ACHN (cell line): Measurements from ENCODE around the gene SHC3.
A peak's percentile ranks its signal among the peaks of the same experiment; 100 is the strongest.

ENCODE experiments used
- DNase-seq: peaks from one replicate; pipeline ENCODE4 v3.0.0-alpha.2; 2015
- in situ Hi-C: cut with HindIII; loops from 2 replicates; pipeline ENCODE4 v1.10.0; 2017; ENCODE audit warnings: low sequenced_read_pairs, low pct_ligation_motif_present, low pct_unique_long_range_greater_than_20kb

Gene SHC3

DNA sequence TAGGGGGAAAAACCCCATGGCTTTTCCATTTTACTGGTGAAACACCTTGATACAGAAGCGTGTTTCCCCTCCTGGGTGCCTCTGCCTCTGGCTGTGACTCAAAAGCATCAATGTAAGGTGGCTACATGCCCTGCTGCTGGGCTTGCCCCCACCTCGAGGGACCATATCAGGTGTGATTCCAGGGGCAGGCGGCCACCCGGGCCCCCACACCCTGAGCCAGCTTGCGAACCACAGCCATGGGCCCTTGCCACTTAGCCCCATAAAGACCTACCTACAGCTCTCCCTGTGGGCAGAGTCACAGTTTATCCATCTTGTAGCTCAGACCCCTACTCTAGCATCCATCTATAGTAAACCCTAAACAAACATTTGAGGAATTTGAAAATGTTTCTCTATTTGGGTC, 10.8 kb downstream of the SHC3 start:
- in situ Hi-C loops: no loop called here
- DNase-seq: no peak

DNA sequence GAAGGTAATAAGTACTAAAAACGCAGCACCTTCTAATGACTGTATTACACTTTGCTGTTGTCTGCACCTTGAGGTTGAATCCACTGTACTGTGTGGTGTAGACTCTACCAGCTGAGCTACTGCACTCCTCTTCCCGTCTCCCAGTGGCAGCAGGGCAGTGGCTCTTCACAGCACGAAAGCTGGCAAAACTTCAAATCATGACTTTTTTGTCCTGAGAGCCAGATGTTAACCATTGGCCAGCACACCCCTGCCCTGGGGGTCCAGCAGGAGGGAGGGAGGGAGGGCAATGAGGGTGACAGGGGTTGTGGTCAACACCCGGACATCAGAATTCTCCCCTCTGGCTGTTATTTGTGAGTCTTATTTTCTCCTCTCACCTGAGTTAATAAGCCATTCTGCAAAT, 11.8 kb downstream of the SHC3 start:
- no peak for DNase-seq
- in situ Hi-C loops: no loop called here

DNA sequence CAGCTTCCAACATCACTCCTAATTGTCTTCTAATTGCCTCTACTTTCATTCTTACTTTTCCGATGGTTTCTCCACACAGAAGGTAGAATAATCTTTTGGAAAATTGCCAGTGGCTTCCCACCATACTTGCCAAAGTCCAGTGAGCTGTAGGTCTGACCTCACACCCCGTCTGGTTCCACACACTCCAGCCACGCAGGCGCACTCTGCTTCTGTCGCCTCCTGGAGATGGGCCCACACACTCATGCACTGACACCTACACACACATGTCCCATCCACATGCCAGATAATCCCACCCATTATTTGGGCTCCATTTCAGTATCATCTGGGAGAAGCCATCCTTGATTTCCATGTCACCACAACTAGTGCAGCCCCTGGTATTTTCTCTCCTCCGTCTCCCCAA, 12.7 kb downstream of the SHC3 start:
- in situ Hi-C loops: no loop called here
- DNase-seq: no peak

DNA sequence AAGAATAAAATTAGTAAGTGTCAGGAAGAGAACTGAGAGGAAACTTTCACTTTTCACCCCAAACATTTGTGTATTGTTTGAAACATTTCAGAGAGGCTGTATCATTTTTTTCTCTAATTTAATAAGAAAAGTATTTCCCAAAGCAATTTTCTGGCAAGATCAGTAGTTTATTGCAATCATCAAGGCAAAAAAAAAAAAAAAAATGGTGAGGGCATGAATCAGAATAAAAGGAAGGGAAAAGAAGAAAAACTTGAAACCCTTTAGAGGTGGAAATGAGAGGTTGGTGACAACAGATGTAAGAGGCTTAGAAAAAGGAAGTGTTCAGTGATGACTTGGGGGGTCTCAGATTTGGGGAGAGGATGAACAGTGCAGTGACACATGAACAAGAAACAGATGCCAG, 13.3 kb downstream of the SHC3 start:
- no peak for DNase-seq
- in situ Hi-C loops: no loop called here

DNA sequence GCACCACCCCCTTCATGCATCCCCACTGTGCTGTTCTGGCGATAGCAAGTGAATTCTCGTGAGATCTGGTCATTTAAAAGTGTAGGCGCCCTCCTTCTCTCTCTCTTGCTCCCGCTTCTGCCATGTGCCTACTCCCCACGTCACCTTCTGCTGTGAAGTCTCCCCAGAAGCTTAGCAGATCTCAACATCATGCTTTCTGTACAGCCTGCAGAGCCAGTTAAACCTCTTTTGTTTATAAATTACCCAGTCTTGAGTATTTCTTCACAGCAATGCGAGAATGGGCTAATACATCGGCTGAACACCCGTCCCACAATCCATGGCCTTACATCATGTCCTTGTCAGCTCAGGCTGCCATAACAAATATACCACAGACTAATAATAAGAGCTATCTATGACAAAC, 17.4 kb downstream of the SHC3 start:
- in situ Hi-C loops: no loop called here
- DNase-seq: no peak

DNA sequence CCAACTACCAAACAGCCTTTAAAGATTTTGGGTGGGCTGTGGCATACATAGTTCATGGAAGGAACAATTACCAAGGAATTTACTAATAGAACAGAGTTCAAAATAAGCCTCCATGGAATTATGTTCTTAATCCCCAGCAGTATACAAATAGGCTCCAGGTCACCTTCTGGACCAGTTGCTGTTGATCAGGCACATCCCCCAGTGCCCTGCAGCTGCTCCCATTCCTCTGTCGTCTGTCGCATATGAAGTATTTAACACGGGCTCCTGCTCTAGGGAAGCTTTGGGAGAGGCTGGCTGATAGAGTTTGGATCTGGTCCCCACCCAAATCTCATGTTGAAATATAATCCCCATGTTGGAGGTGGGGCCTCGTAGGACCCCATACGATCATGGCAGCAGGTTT, 17.8 kb downstream of the SHC3 start:
- in situ Hi-C loops: no loop called here
- no peak for DNase-seq

DNA sequence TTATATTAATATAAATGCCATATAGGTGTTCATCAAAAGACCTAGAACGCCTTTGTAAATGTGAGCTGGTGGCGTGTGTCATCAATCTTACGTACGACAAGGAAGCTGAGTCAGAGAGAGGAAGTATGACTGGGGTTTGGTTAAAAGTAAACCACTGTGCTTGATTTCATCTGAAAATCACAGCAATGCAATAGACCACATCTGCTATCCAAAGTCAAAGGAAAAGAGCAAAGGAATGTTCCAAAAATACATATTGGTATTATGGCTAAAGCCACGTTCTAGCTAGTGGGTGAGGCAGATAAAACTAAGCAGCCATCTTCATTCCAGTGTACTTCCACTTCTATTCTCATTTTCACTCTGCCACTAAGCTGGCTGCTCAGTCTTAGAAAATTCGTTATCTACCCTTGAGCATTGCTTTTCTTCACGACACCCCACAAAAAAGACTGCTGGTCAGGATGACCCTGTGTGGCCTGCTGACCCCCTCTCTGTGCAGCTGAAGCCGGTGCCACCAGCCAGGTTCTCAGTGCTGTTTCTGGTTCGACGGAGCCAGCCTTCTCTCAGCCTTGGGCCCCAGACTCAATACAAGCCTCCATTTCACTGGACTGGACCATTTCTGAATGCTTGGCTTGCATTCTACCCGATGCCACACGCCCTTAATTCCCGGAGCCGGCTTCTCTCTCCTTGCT, 23.8 kb downstream of the SHC3 start:
- in situ Hi-C loops: no loop called here
- DNase-seq: peak; percentile 90

DNA sequence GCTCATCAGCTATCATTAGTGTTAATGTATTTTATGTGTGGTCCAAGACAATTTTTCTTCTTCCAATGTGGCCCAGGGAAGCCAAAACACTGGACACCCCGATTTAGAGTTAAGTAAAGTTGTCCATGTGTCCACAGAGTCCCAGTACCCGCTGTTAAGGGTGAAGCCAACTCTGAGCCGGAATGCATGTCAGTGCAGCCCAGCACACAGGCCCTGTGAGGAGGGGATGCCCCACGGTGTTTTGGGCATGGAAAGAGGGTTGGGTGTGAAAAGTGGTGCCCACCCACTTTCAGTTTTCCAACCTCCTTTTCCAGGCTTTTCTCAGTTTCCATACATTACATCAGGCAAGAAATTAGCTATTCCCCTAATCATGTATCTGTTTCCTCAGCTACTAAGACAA, 24.4 kb downstream of the SHC3 start:
- DNase-seq: peak; percentile 75
- in situ Hi-C loops: no loop called here

DNA sequence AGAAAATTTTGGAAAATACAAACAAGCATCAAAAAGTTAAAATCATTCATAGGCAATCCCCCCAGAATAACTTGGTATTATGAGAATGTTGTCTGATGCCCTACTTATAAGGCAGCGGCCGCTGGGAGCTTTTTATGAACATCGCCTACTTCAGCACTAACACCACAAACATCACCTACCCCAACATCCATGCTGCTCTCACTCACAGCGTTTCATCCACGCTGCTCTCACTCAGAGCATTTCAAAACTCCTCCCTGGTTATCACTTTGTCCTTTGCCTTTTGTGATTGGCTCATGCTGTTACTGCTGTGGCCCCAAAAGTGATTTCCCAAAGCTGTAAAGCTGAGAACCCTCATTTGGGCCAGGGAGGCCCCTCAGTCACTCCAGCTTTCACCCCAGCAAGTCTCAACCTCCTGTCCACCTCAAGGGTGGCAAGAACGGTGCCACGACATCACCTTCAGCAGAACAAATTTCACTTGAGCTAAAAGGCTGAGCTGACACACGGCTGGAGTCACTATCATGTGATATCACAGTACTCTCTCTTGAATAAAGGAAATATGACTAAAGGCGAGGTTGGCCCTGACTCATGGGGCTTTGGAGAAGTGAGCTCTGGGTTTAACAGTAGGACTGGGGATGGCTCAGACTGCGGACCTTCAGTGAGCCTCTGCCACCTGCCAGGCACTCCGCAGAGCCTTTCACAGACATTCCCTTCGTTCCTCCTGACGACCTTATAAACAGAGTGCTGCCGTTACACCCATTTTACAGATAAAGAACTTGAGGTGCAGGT, 25.2 kb downstream of the SHC3 start:
- in situ Hi-C loops: no loop called here
- peak; percentile 87 for DNase-seq

DNA sequence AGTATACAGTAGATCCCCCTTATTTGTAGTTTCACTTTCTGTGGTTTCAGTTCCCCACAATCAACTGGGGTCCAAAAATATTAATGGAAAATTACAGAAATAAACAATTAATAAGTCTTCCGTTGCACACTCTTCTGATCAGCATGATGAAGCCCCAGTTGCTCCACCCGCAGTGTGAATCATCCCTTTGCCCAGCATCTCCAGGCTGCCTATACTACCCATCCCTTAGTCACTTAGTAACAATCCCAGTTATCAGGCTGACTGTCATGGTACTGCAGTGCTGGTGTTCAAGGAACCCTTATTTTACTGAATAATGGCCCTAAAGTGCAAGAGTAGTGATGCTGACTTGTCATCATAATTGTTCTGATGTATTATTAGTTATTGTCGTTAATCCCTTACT, 28.9 kb downstream of the SHC3 start:
- in situ Hi-C loops: no loop called here
- peak; percentile 75 for DNase-seq

DNA sequence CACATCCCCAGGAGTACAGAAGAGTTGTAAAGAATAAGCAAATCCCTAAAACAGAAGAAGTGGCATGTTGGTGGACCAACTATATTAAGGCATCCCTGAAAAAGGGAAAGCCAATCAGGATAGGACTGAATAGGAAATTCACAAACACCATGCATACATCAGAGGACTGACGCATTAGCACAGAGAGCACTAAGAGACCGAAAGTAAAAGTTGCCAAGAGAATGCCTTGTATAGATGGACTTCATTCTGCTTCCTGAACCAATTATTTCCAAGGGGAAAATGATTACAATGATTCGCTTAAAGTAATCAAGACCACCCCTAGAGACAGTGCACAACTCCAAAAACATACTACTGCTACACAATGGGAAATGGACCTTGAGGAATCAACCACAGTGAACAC, 33.5 kb downstream of the SHC3 start:
- in situ Hi-C loops: no loop called here
- no peak for DNase-seq

DNA sequence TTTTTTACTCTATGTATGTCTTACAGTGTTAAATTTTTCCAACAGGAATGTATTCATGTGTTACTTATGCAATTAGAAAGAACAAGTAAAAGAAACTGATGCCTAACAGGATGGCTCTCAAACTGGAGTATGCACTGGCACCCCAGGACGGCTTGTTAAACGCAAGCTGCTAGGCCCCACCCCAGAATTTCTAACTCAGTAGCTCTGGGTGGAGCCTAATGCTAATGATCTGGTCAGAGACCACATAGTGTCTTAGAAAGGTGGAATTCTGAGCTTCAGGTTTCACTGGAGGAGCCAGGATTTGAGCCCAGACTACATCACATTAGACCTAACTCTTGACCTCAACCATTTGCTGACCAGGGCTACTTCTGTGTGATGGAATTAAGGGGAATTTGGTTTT, 34.4 kb downstream of the SHC3 start:
- no peak for DNase-seq
- in situ Hi-C loops: no loop called here

DNA sequence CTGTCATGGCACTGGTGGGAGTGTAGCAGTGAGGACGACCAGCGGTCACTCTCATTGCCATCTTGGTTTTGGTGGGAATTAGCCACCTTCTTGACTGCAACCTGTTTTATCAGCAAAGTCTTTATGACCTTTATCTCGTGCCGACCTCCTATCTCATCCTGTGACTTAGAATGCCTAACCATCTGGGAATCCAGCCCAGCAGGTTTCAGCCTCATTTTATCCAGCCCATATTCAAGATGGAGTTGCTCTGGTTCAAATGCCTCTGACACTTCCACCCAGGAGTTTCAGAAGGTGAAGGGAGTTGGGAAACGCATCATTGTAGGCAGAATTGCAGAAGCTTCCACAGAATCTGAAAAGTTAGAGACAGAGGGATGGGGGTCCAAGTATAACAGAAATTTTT, 35.4 kb downstream of the SHC3 start:
- in situ Hi-C loops: no loop called here
- no peak for DNase-seq

DNA sequence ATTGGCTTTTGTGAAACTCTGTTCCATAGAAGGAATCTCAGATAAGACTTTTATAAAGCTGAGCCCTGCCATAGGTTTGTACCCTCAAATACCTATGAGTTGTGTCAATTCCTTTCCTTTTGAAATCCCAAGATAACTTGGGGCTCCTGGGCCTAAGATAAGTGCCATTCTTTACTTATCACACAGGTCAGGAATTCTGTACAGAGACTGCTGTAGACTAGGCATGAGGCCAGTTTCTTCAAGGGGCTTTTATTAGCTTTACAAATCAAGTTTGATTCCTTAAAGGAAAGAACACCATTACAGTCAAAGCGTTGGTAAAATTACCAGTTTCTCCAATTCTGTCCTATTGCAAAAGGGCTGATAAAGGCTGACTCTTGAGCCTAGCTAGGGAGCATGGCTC, 39.2 kb downstream of the SHC3 start:
- peak; percentile 38 for DNase-seq

DNA sequence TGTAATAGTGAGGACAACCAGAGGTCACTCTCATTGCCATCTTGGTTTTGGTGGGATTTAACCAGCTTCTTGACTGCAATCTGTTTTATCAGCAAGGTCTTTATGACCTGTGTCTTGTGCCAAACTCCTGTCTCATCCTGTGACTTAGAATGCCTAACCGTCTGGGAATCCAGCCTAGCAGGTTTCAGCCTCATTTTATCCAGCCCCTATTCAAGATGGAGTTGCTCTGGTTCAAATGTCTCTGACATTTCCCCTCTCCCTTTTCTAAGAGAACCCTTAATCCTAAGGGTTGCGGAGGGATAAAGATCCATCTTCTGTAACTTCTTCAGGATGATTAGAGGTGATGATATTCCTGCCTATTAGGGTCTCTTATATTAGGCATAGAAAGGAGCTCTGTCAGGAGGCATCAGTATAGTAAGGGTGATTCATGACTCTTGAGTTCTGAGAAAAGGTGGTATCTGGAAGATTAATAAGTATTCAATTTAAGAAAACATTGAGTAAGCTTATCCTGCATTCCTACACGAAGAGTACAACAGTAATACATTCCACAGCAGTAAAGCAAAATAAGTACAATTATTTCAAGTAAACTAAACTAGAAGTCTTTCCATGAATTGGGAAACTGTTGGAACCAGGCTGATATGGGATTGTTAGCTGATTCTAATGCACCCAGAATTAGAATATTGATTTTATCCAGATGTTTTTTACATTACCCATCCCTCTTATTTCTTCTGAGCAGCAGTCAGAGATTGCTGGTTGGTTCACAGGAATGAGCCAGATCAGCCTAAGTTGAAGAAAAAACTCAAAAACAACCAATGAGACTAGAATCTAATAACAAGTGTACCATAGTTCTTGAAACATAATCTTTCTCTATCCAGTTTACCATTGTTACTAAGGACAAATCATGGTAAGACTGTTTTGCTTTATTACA, 39.9 kb downstream of the SHC3 start:
- in situ Hi-C loops: no loop called here
- DNase-seq: peak; percentile 80

More for the DNA sequence above, 39.2 kb downstream of the SHC3 start:
- in situ Hi-C loops: no loop called here

DNA sequence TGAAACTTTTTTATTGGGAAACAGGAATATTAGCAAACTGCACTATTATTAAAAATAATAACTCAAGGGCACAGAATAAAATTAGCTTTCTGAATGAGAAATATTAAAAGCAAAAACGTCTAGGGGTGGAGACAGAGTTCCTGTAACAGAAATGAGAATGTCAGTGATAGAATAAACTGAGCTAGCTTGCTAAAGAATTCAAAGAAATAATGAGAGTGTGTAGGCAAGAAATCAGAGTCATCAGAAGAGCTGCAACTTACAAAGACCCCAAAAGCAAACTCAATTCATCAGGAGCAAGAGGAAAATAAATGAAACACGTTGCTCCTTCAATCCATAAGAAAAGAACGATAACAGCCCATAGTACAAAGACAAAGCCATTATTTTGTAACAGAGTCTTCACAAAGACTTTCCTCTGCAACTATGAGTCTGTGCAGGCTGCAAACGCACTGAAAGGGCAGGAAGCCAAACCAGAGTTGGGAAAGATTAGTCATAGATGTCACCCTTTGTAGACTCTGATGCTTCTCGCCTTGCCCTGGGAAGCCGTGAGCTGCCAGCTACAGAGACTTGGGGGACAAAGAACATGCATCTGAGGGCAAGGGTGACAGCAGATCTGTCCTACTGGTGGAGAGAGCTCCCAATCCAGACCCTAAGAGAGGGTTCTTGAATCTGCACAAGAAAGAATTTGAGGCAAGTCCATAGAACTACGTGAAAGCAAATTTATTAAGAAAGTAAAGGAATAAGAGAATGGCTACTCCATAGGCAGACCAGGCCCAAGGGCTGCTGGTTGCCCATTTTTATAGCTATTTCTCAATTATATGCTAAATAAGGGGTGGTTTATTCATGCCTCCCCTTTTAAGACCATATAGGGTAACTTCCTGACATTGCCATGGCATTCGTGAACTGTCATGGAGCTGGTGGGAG, 40.8 kb downstream of the SHC3 start:
- in situ Hi-C loops: no loop called here
- DNase-seq: peak; percentile 91

DNA sequence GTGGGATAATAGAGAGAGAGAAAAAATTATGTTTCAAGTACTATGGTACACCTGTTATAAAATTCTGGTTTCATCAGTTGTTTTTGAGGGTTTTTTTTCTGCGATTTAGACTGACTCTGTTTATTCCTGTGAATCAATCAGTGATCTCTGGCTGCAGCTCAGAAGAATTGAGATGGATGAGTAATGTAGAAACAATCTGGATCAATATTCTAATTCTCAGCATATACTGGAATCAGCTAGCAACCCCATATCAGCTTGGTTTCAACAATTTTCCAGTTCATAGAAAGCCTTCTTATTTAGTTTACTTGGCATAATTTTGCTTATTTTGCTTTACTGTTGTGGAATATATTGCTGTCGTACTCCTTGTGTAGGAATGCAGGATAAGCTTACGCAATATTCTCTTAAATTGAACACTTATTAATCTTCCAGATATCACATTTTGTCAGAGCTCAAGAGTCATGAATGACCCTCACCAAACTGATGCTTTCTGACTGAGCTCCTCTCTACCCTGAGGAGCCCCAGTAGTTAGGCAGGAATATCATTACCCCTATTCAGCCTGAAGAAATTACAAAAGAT, 42.9 kb downstream of the SHC3 start:
- no peak for DNase-seq
- in situ Hi-C loops: no loop called here

DNA sequence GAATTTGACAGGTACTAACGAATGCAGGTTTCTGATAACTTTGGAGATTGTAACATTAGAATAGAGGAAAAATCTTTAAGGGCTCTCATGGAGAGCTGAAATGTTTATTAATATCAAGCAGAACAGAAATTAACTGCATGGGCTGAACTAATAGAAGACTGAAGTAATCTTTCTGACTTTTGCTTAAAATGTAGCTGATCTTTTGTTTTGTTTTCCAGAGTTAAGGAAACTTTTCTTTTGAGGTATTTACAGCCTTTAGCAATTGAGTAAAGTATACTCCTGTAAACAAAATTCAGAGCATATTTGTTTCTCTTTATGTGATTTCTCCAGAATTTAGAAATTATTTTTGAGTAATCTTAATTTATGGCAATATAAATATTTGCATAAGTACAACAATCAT, 43.9 kb downstream of the SHC3 start:
- DNase-seq: no peak
- in situ Hi-C loops: no loop called here
